Memory B cell (primary cell): ENCODE results near the gene SCN2B.

Source experiments
- ATAC-seq: fragments of 150-1000 bp; cut with Tn5 transposase; 2 replicates; pipeline ENCODE4 v1.10.0; 2021; ENCODE audit warnings: low read depth, mild to moderate bottlenecking, moderate library complexity
- DNase-seq, 2 donors: peaks; one replicate each; pipeline ENCODE4 v3.0.0; 2022; ENCODE audit warnings: low spot score in 2 of 2
- H3K27ac Mint-ChIP-seq: one replicate; pipeline ENCODE4 v1.8.0; 2022; ENCODE audit warnings: mild to moderate bottlenecking, moderate library complexity, mixed read lengths
- H3K27me3 Mint-ChIP-seq: one replicate; pipeline ENCODE4 v1.8.0; 2022; ENCODE audit warnings: mixed read lengths
- H3K36me3 Mint-ChIP-seq: one replicate; pipeline ENCODE4 v1.8.0; 2022; ENCODE audit warnings: mild to moderate bottlenecking, mixed read lengths
- H3K4me1 Mint-ChIP-seq: one replicate; pipeline ENCODE4 v1.8.0; 2022; ENCODE audit warnings: mixed read lengths
- H3K4me3 Mint-ChIP-seq: one replicate; pipeline ENCODE4 v1.8.0; 2022; ENCODE audit warnings: mild to moderate bottlenecking, moderate library complexity, mixed read lengths
- H3K9me3 Mint-ChIP-seq: one replicate; pipeline ENCODE4 v1.8.0; 2022; ENCODE audit warnings: mixed read lengths

The SCN2B gene

GRCh38 chr11:118163494-118163893 lies 12.9 kb downstream of the SCN2B start:
- no peaks in the 10 kb centered on the region for H3K36me3 Mint-ChIP-seq
- ATAC-seq (no peak), DNase-seq (no peak)
- no peak overlapping the region for H3K27ac Mint-ChIP-seq
- no peaks in the 10 kb centered on the region for H3K4me1 Mint-ChIP-seq
- H3K4me3 Mint-ChIP-seq, result no peak overlapping the region
- H3K27me3 Mint-ChIP-seq, result peaks cover 27% of the 10 kb centered on the region
- no peaks in the 10 kb centered on the region for H3K9me3 Mint-ChIP-seq

- no peak for DNase-seq
- Mint-ChIP-seq H3K27ac (no peak overlapping the region), H3K27me3 (peaks cover 29% of the 10 kb centered on the region), H3K4me1 (no peaks in the 10 kb centered on the region), H3K4me3 (no peak overlapping the region), H3K9me3 (no peaks in the 10 kb centered on the region), H3K36me3 (no peaks in the 10 kb centered on the region)
- ATAC-seq, result no peak
Measured at GRCh38 chr11:118162846-118163245, 13.6 kb downstream of the SCN2B start.

GRCh38 chr11:118161786-118162185 lies 14.7 kb downstream of the SCN2B start:
- ATAC-seq, result no peak
- Mint-ChIP-seq H3K27ac (no peak overlapping the region), H3K9me3 (no peaks in the 10 kb centered on the region), H3K36me3 (no peaks in the 10 kb centered on the region), H3K4me3 (no peak overlapping the region), H3K4me1 (no peaks in the 10 kb centered on the region), H3K27me3 (peaks cover 37% of the 10 kb centered on the region)
- no peak for DNase-seq

- Mint-ChIP-seq H3K9me3 (no peaks in the 10 kb centered on the region), H3K4me1 (peaks cover 6% of the 10 kb centered on the region), H3K27me3 (peaks cover 46% of the 10 kb centered on the region), H3K4me3 (no peak overlapping the region), H3K36me3 (no peaks in the 10 kb centered on the region), H3K27ac (no peak overlapping the region)
- no peak for DNase-seq
- no peak for ATAC-seq
Measured at GRCh38 chr11:118157186-118157895, 19.1 kb downstream of the SCN2B start.

- DNase-seq (no peak), ATAC-seq (peak; percentile 42)
- peaks cover 6% of the 10 kb centered on the region for H3K4me1 Mint-ChIP-seq
- no peak overlapping the region for H3K4me3 Mint-ChIP-seq
- no peaks in the 10 kb centered on the region for H3K36me3 Mint-ChIP-seq
- no peaks in the 10 kb centered on the region for H3K9me3 Mint-ChIP-seq
- H3K27me3 Mint-ChIP-seq, result peaks cover 43% of the 10 kb centered on the region
- H3K27ac Mint-ChIP-seq, result no peak overlapping the region
Measured at GRCh38 chr11:118156531-118157185, 19.8 kb downstream of the SCN2B start.

GRCh38 chr11:118155776-118156530 lies 20.5 kb downstream of the SCN2B start:
- DNase-seq (no peak), ATAC-seq (no peak)
- no peaks in the 10 kb centered on the region for H3K9me3 Mint-ChIP-seq
- H3K27me3 Mint-ChIP-seq, result peaks cover 40% of the 10 kb centered on the region
- H3K36me3 Mint-ChIP-seq, result no peaks in the 10 kb centered on the region
- H3K27ac Mint-ChIP-seq, result no peak overlapping the region
- H3K4me1 Mint-ChIP-seq, result peaks cover 6% of the 10 kb centered on the region
- H3K4me3 Mint-ChIP-seq, result no peak overlapping the region

GRCh38 chr11:118154641-118155040 lies 21.8 kb downstream of the SCN2B start:
- Mint-ChIP-seq H3K27ac (no peak overlapping the region), H3K9me3 (no peaks in the 10 kb centered on the region), H3K4me1 (peaks cover 6% of the 10 kb centered on the region), H3K27me3 (peaks cover 43% of the 10 kb centered on the region), H3K4me3 (no peak overlapping the region), H3K36me3 (no peaks in the 10 kb centered on the region)
- no peak for ATAC-seq
- no peak for DNase-seq

- Mint-ChIP-seq H3K9me3 (no peaks in the 10 kb centered on the region), H3K27me3 (peaks cover 39% of the 10 kb centered on the region), H3K27ac (no peak overlapping the region), H3K4me1 (peaks cover 6% of the 10 kb centered on the region), H3K36me3 (no peaks in the 10 kb centered on the region), H3K4me3 (peak overlapping the region; percentile 55)
- ATAC-seq (no peak), DNase-seq (no peak)
Measured at GRCh38 chr11:118153976-118154375, 22.5 kb downstream of the SCN2B start.

GRCh38 chr11:118153516-118153915 lies 22.9 kb downstream of the SCN2B start:
- peak overlapping the region; percentile 55 for H3K4me3 Mint-ChIP-seq

GRCh38 chr11:118152552-118153471 lies 23.6 kb downstream of the SCN2B start, which contains the start of gene SCN4B:
SCN4B (minus strand) TSS chr11:118152823; CDS start chr11:118152673, 150 bp downstream.
- Mint-ChIP-seq H3K4me3 (peak within 1 kb of the TSS; percentile 55), H3K27ac (no peak within 1 kb of the TSS), H3K4me1 (peaks cover 6% of the 10 kb centered on the region), H3K27me3 (peaks cover 32% of the 10 kb centered on the region), H3K9me3 (no peaks in the 10 kb centered on the region), H3K36me3 (no peaks in the 10 kb centered on the region)
- DNase-seq (no peak), ATAC-seq (peak; percentile 26)

More at GRCh38 chr11:118153516-118153915, 22.9 kb downstream of the SCN2B start:
- Mint-ChIP-seq H3K27me3 (peaks cover 36% of the 10 kb centered on the region), H3K27ac (no peak overlapping the region), H3K36me3 (no peaks in the 10 kb centered on the region), H3K9me3 (no peaks in the 10 kb centered on the region), H3K4me1 (peaks cover 6% of the 10 kb centered on the region)
- no peak for ATAC-seq
- DNase-seq, result no peak

- Mint-ChIP-seq H3K36me3 (no peaks in the 10 kb centered on the region), H3K27me3 (peaks cover 28% of the 10 kb centered on the region), H3K4me1 (peaks cover 6% of the 10 kb centered on the region), H3K9me3 (no peaks in the 10 kb centered on the region), H3K27ac (no peak overlapping the region), H3K4me3 (peak overlapping the region; percentile 39)
- DNase-seq (no peak), ATAC-seq (no peak)
Measured at GRCh38 chr11:118152020-118152551, 24.4 kb downstream of the SCN2B start.

- Mint-ChIP-seq H3K4me1 (peaks cover 6% of the 10 kb centered on the region), H3K36me3 (no peaks in the 10 kb centered on the region), H3K4me3 (no peak overlapping the region), H3K27ac (no peak overlapping the region), H3K9me3 (no peaks in the 10 kb centered on the region), H3K27me3 (peaks cover 22% of the 10 kb centered on the region)
- no peak for DNase-seq
- no peak for ATAC-seq
Measured at GRCh38 chr11:118151431-118151830, 25.0 kb downstream of the SCN2B start.

GRCh38 chr11:118149493-118149892 lies 26.9 kb downstream of the SCN2B start:
- no peak overlapping the region for H3K27ac Mint-ChIP-seq
- H3K27me3 Mint-ChIP-seq, result peaks cover 22% of the 10 kb centered on the region
- DNase-seq (no peak), ATAC-seq (no peak)
- peaks cover 6% of the 10 kb centered on the region for H3K4me1 Mint-ChIP-seq
- H3K4me3 Mint-ChIP-seq, result no peak overlapping the region
- no peaks in the 10 kb centered on the region for H3K36me3 Mint-ChIP-seq
- H3K9me3 Mint-ChIP-seq, result no peaks in the 10 kb centered on the region
